Measurements from ENCODE around the gene GTF3C4. TPM values are rescaled to one million over a fixed set of nuclear protein-coding genes. Genes with fewer than 3 reads are reported as not detected.

Gene GTF3C4
- total RNA-seq, 1 donor from 2014 or later = 14.4 TPM

- intact Hi-C loops (cut with DNase I) = no loop called here
- no peak for ATAC-seq
- no peak for DNase-seq (ENCODE audit: low spot score)
These were observed 23.5 kb upstream of the GTF3C4 start for GRCh38 chr9:132646726-132647125.

DNA sequence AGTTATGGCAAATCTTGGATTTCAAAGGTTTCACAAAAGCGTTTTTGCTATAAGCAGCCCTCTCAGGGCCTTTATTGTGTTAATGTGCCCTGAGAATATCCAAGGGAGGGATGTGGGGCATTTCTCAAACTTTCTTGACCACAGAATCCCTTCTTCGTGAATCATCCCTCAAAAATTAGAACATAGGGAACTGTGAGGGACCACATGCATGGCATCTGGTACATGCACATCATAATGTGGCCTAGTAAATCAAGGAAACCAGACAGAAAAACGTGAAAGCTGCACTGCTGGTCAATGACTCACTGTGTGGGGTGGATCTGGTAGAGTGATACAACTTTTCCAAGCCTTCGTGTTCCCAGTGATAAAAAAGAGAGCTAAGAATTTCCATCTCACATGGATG lies 22.9 kb upstream of the GTF3C4 start:
- ATAC-seq = no peak

DNA sequence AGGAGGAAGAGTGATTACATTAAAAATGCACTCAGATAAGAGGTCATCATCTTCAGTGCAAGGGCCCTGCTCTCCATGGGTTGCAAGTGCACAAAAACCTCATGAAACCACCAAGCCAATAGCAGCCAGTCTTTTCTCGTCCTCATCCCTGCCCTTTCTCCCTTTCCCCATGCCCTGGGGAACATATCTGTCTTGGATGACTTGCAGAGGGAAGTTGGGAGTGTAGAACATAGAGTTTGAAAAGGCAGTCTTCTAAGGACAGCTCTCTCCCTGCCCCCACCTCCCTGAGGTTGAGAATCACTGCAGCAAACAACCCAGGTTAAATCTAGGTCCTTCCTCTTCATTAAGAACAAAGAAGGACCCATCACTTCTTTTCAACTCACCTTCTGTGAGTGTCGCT lies 22.5 kb upstream of the GTF3C4 start:
- intact Hi-C loops (cut with DNase I) = no loop called here
- DNase-seq (ENCODE audit: low spot score) = no peak
- no peak for ATAC-seq

More for the DNA sequence above, 22.9 kb upstream of the GTF3C4 start:
- intact Hi-C loops (cut with DNase I) = no loop called here
- no peak for DNase-seq (ENCODE audit: low spot score)

DNA sequence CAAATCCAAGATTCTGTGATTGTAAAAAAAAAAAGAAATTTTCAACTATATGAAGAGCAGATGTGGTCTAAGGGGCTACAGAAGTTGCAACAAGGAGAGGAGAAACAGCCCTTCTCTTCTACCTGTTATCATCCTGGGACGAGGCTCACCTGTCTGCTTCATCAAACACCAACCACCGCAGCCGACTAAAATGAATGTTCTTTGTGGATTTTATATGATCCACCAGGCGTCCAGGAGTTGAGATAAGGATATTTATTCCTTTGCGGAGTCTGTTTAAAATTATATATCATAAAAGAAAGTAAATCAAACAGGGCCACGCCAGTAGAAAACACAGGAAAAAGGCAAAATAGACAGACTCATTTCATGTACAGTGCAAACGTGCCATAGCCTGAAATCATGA lies 22.0 kb upstream of the GTF3C4 start:
- intact Hi-C loops (cut with DNase I) = no loop called here
- ATAC-seq (no peak), DNase-seq (ENCODE audit: low spot score) (no peak)

- no peak for DNase-seq (ENCODE audit: low spot score)
- ATAC-seq = no peak
- intact Hi-C loops (cut with DNase I) = no loop called here
These were observed 21.6 kb upstream of the GTF3C4 start for GRCh38 chr9:132648685-132649084.

DNA sequence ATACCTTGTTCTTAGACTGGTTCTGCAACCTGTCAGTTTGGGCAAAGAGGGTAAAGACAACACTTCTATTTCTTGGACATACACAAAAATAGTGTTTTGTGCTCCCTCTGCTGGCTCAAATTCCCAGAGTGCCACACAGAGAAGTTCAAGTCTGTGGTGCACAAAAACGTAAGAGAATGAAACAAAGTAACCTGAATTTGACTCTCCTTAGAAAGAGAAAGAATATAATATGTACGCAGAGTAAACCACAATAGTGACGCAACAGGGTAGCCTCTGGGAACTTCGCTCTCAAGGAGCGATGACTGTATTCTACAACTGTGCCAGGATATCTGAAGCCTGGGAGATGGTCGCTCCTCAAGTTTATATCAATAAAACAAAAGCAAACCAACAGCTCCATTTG lies 19.0 kb upstream of the GTF3C4 start:
- DNase-seq (ENCODE audit: low spot score) (no peak), ATAC-seq (no peak)
- intact Hi-C loops (cut with DNase I) = no loop called here

- intact Hi-C loops (cut with DNase I) = no loop called here
- no peak for ATAC-seq
- DNase-seq (ENCODE audit: low spot score) = no peak
These were observed 14.0 kb upstream of the GTF3C4 start for GRCh38 chr9:132656299-132656698.

GRCh38 chr9:132662152-132662945 lies 7.9 kb upstream of the GTF3C4 start:
- intact Hi-C loops (cut with DNase I) = no loop called here
- ATAC-seq = peak; percentile 73
- DNase-seq (ENCODE audit: low spot score) = no peak

GRCh38 chr9:132663117-132663516 lies 7.1 kb upstream of the GTF3C4 start:
- ATAC-seq = peak; percentile 64
- DNase-seq (ENCODE audit: low spot score) = no peak
- intact Hi-C loops (cut with DNase I) = no loop called here

GRCh38 chr9:132663851-132664250 lies 6.4 kb upstream of the GTF3C4 start:
- intact Hi-C loops (cut with DNase I) = no loop called here
- DNase-seq (ENCODE audit: low spot score) = no peak

DNA sequence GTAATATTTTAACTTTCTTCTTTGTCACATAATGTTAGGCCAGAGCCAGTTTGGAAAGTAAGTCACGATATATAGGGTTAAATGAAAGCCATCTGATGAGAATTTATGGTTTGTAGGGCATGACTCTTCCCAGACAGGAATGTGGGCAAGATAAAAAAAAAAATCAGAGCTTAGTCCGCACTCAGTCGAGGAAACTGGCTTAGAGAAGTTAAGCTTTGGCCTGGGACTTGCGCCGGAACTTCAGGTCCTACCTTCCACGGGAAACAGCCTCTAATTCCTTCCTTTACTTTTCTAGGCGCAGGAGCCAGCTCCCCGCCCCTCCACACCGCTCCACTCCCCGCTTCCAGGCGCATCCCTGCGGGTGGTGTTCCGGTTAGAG lies 956 bp upstream of the GTF3C4 start:
- peak; percentile 69 for ATAC-seq
- no peak for DNase-seq (ENCODE audit: low spot score)
- intact Hi-C loops (cut with DNase I) = no loop called here

More at GRCh38 chr9:132663851-132664250, 6.4 kb upstream of the GTF3C4 start:
- no peak for ATAC-seq

- intact Hi-C loops (cut with DNase I) = no loop called here
- ATAC-seq (peak; percentile 98), DNase-seq (ENCODE audit: low spot score) (peak; percentile 93)
These were observed 387 bp upstream of the GTF3C4 start, which contains the start of gene DDX31 for GRCh38 chr9:132669698-132670456. DDX31 (minus strand) TSS chr9:132669983; CDS start chr9:132669934, 49 bp downstream.

- intact Hi-C loops (cut with DNase I) = no loop called here
These were observed 1.6 kb downstream of the GTF3C4 start for GRCh38 chr9:132671620-132672412.

DNA sequence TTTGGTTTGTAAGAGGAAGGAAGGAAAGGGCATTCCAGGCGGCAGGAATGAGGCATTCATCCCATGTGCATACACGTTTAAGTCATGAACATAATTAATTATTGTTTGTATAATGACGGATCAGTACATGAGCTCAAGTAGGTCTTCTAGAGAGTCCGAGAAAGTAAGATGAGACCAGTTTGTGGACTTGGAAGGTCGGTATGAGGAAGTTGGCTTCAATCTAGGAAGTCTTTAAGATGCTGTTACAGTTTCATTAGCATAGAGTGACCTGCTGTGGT lies 2.1 kb downstream of the GTF3C4 start:
- DNase-seq (ENCODE audit: low spot score) = no peak
- ATAC-seq = no peak
- intact Hi-C loops (cut with DNase I) = no loop called here

More at GRCh38 chr9:132671620-132672412, 1.6 kb downstream of the GTF3C4 start:
- DNase-seq (ENCODE audit: low spot score) (no peak), ATAC-seq (no peak)

- ATAC-seq = no peak
- no peak for DNase-seq (ENCODE audit: low spot score)
- intact Hi-C loops (cut with DNase I) = no loop called here
These were observed 3.1 kb downstream of the GTF3C4 start for GRCh38 chr9:132673355-132673754.

- DNase-seq (ENCODE audit: low spot score) (no peak), ATAC-seq (no peak)
- intact Hi-C loops (cut with DNase I) = no loop called here
These were observed 4.2 kb downstream of the GTF3C4 start for GRCh38 chr9:132674485-132674884.

DNA sequence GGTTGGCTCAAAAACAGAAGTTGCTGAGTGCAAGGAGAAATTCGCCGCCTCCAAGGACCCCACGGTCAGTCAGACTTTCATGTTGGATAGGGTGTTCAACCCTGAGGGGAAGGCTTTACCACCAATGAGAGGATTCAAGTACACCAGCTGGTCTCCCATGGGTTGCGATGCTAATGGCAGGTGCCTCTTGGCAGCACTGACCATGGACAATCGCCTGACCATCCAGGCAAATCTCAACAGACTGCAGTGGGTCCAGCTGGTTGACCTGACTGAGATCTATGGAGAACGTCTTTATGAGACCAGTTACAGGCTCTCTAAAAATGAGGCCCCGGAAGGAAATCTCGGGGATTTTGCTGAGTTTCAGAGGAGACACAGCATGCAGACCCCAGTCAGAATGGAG lies 7.7 kb downstream of the GTF3C4 start:
- intact Hi-C loops (cut with DNase I) = no loop called here
- no peak for DNase-seq (ENCODE audit: low spot score)

DNA sequence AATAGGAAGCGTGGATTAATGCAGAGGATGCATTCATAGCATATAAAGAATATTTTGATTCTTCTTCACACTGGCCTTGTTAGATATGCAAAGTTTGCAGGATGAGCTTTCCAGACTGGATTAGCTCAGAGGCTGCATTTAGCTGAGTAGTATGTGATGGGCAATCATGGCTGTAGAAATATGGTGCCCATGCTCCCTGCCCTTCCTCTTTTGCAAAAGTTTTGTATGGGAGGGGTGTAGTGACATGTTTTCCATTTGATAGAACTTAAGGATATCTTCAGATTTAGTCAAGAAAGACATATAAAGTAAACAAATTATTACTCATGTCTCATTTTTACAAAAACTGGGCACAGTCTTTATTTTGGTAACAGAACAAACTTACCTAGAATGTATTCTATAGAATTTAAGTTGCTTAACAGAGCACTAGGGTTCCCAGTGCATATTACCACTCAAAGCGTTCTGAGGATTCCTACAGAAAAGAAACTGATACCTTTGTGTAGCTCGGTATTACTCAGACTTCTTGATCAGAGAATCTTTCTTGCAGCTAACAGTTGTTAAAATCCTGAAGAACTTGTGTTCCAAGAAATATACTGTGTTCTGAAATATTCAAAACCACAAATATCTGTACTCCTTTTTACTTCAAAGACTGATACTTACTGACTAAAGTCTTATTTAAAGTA lies 9.8 kb downstream of the GTF3C4 start:
- intact Hi-C loops (cut with DNase I) = no loop called here
- ATAC-seq (no peak), DNase-seq (ENCODE audit: low spot score) (no peak)

More for the DNA sequence above, 7.7 kb downstream of the GTF3C4 start:
- ATAC-seq = no peak

GRCh38 chr9:132681561-132681960 lies 11.3 kb downstream of the GTF3C4 start:
- ATAC-seq = no peak
- intact Hi-C loops (cut with DNase I) = no loop called here
- no peak for DNase-seq (ENCODE audit: low spot score)
